H1 (cell line): Measurements from ENCODE around the gene CD7. TPM values are rescaled to one million over a fixed set of nuclear protein-coding genes. Genes with fewer than 3 reads are reported as not detected.

Experiments used
- CTCF ChIA-PET: fragments of 300-600 bp; sonication (Branson Sonifier 250); formaldehyde crosslinking; loops from one replicate; lab custom pipeline; 2021; ENCODE audit not compliant: partially characterized antibody; lab: Charles Lee
- POLR2A ChIA-PET: fragments of 300-600 bp; sonication (Branson Sonifier 250); formaldehyde crosslinking; loops from one replicate; lab custom pipeline; 2021; ENCODE audit warnings: inconsistent platforms; ENCODE audit not compliant: partially characterized antibody; lab: Charles Lee
- DNase-seq, 2 experiments: peaks; one replicate each; pipeline versions ENCODE4 v3.0.0 to v3.0.0-alpha.2; 2010 to 2022; ENCODE audit warnings: low spot score in 2 of 2, low read depth in 1 of 2, mixed read lengths in 1 of 2
- FAIRE-seq: peaks from 2 replicates; lab custom pipeline; 2011; peaks lifted over from hg19 to GRCh38; lab: Jason Lieb, UNC
- H2AFZ ChIP-seq: 2 replicates; pipeline ENCODE4 v1.8.1; 2012; ENCODE audit warnings: low read length, inconsistent platforms
- H2AK5ac ChIP-seq: 2 replicates; pipeline ENCODE4 v1.6.1; 2013; ENCODE audit warnings: low read depth, low read length
- H2BK120ac ChIP-seq: replicated peaks from 2 replicates; pipeline ENCODE3; 2013; ENCODE audit warnings: low read depth, low read length, inconsistent platforms
- H2BK12ac ChIP-seq: 2 replicates; pipeline ENCODE4 v1.6.1; 2013; ENCODE audit warnings: low read depth, low read length
- H2BK15ac ChIP-seq: 2 replicates; pipeline ENCODE4 v1.6.1; 2013; ENCODE audit warnings: low read length
- H2BK20ac ChIP-seq: 2 replicates; pipeline ENCODE4 v1.6.1; 2013; ENCODE audit warnings: low read length
- H2BK5ac ChIP-seq: 2 replicates; pipeline ENCODE4 v1.6.1; 2013; ENCODE audit warnings: low read depth, low read length
- H3K14ac ChIP-seq: 2 replicates; pipeline ENCODE4 v1.6.1; 2013; ENCODE audit warnings: inconsistent platforms; ENCODE audit not compliant: insufficient read length
- H3K18ac ChIP-seq: 2 replicates; pipeline ENCODE4 v1.6.1; 2013; ENCODE audit warnings: low read length; ENCODE audit errors: extremely low read depth
- H3K23ac ChIP-seq: 2 replicates; pipeline ENCODE4 v1.6.1; 2013; ENCODE audit warnings: inconsistent platforms; ENCODE audit not compliant: insufficient read length
- H3K23me2 ChIP-seq: 2 replicates; pipeline ENCODE4 v1.6.1; 2013; ENCODE audit warnings: low read depth, low read length
- H3K27ac ChIP-seq: 2 replicates; pipeline ENCODE4 v1.6.1; 2011; ENCODE audit warnings: low read depth, low read length, inconsistent platforms
- H3K27me3 ChIP-seq, 4 experiments: replicated peaks in 1 of 4; 1 replicate in 1 of 4; 2 replicates in 3 of 4; pipeline versions ENCODE4 v1.6.1 to v1.8.1; 2011 to 2013; ENCODE audit warnings: low read length in 3 of 4, mild to moderate bottlenecking in 3 of 4, inconsistent platforms in 2 of 4, mixed read lengths in 2 of 4, moderate library complexity in 1 of 4; ENCODE audit not compliant: control insufficient read depth in 3 of 4, insufficient read depth in 3 of 4; ENCODE audit errors: extremely low read depth in 1 of 4
- H3K36me3 ChIP-seq, 4 experiments: 2 replicates each; pipeline versions ENCODE4 v1.6.1 to v1.8.1; 2011 to 2013; ENCODE audit warnings: mild to moderate bottlenecking in 4 of 4, low read length in 3 of 4, moderate library complexity in 2 of 4, control low read depth in 1 of 4, inconsistent platforms in 1 of 4; ENCODE audit not compliant: insufficient read depth in 4 of 4, control insufficient read depth in 2 of 4
- H3K4ac ChIP-seq: replicated peaks from 2 replicates; pipeline ENCODE3; 2013; ENCODE audit warnings: low read length, low read depth, mixed read lengths, inconsistent platforms; ENCODE audit not compliant: insufficient read length
- H3K4me1 ChIP-seq, 4 experiments: replicated peaks in 1 of 4; 1 replicate in 1 of 4; 2 replicates in 3 of 4; pipeline versions ENCODE4 v1.6.1 to v1.8.1; 2011 to 2013; ENCODE audit warnings: low read length in 3 of 4, inconsistent platforms in 2 of 4, mixed read lengths in 1 of 4; ENCODE audit not compliant: insufficient read depth in 4 of 4, control insufficient read depth in 3 of 4
- H3K4me2 ChIP-seq, 2 experiments: 2 replicates each; pipeline versions ENCODE4 v1.6.1 to v1.8.1; 2011 to 2013; ENCODE audit warnings: low read depth in 2 of 2, low read length in 2 of 2, control low read depth in 1 of 2, inconsistent platforms in 1 of 2, mild to moderate bottlenecking in 1 of 2; ENCODE audit not compliant: insufficient read depth in 1 of 2
- H3K4me3 ChIP-seq, 4 experiments: fragments of 200-600, 300-600 bp in 1 of 4; sonication (generic), shearing (Covaris generic), sonication (Bioruptor Twin) in 1 of 4; 2 replicates each; pipeline versions ENCODE4 v1.5.1 to v1.8.1; 2011 to 2016; ENCODE audit warnings: low read length in 4 of 4, low read depth in 3 of 4, control low read depth in 2 of 4, inconsistent platforms in 2 of 4, mild to moderate bottlenecking in 2 of 4, mixed read lengths in 1 of 4, moderate library complexity in 1 of 4; ENCODE audit not compliant: insufficient read depth in 2 of 4; ENCODE audit errors: extremely low read depth in 1 of 4
- H3K56ac ChIP-seq: replicated peaks from 2 replicates; pipeline ENCODE3; 2013; ENCODE audit warnings: low read depth, mild to moderate bottlenecking, mixed read lengths, low read length, inconsistent platforms; ENCODE audit not compliant: insufficient read length
- H3K79me1 ChIP-seq: 2 replicates; pipeline ENCODE4 v1.6.1; 2013; ENCODE audit warnings: low read depth, low read length, control low read depth
- H3K79me2 ChIP-seq, 2 experiments: 2 replicates each; pipeline versions ENCODE4 v1.6.1 to v1.8.1; 2012 to 2013; ENCODE audit warnings: low read length in 2 of 2, mild to moderate bottlenecking in 2 of 2, inconsistent platforms in 1 of 2; ENCODE audit not compliant: insufficient read depth in 2 of 2, control insufficient read depth in 1 of 2
- H3K9ac ChIP-seq, 4 experiments: replicated peaks in 1 of 4; 1 replicate in 1 of 4; 2 replicates in 3 of 4; pipeline versions ENCODE4 v1.6.1 to v1.8.1; 2011 to 2013; ENCODE audit warnings: low read depth in 3 of 4, low read length in 3 of 4, control low read depth in 2 of 4, mild to moderate bottlenecking in 2 of 4, moderate library complexity in 2 of 4, inconsistent platforms in 1 of 4; ENCODE audit errors: extremely low read depth in 1 of 4
- H3K9me3 ChIP-seq, 2 experiments: 2 replicates each; pipeline versions ENCODE4 v1.6.1 to v1.8.1; 2012 to 2013; ENCODE audit warnings: mild to moderate bottlenecking in 2 of 2, moderate library complexity in 2 of 2, control low read depth in 1 of 2, inconsistent platforms in 1 of 2, low read depth in 1 of 2, low read length in 1 of 2, mixed read lengths in 1 of 2; ENCODE audit not compliant: insufficient read depth in 2 of 2
- H4K20me1 ChIP-seq, 2 experiments: replicated peaks in 1 of 2; 2 replicates each; pipeline versions ENCODE3 to v1.8.1; 2011 to 2013; ENCODE audit warnings: inconsistent platforms in 2 of 2, low read length in 2 of 2, mild to moderate bottlenecking in 1 of 2; ENCODE audit not compliant: insufficient read depth in 2 of 2, control insufficient read depth in 1 of 2
- H4K5ac ChIP-seq: 2 replicates; pipeline ENCODE4 v1.6.1; 2013; ENCODE audit warnings: low read length, low read depth, mixed read lengths, inconsistent platforms; ENCODE audit not compliant: insufficient read length
- H4K8ac ChIP-seq: 2 replicates; pipeline ENCODE4 v1.8.0; 2013; ENCODE audit warnings: mild to moderate bottlenecking, moderate library complexity, low read length, inconsistent platforms; ENCODE audit not compliant: insufficient read depth; ENCODE audit errors: extremely low read depth
- H4K91ac ChIP-seq: replicated peaks from 2 replicates; pipeline ENCODE3; 2013; ENCODE audit warnings: low read length, mixed read lengths, inconsistent platforms; ENCODE audit not compliant: insufficient read length
- GABPA ChIP-seq: IDR thresholded peaks from 2 replicates; pipeline ENCODE4 v1.6.1; 2011; ENCODE audit warnings: mild to moderate bottlenecking, low read length, moderate library complexity, borderline replicate concordance; ENCODE audit not compliant: insufficient read depth
- WGBS, 2 experiments: shearing (Covaris generic) in 1 of 2; methylation state at CpG; one replicate each; pipeline versions ENCODE4 v1.1.6 to v1.1.7; 2013 to 2015; ENCODE audit warnings: low lambda C conversion rate in 2 of 2, mixed read lengths in 2 of 2, inconsistent platforms in 1 of 2, low coverage in 1 of 2, missing lambda C conversion rate in 1 of 2; ENCODE audit not compliant: insufficient replicate concordance in 2 of 2, insufficient coverage in 1 of 2, insufficient read length in 1 of 2; ENCODE audit errors: extremely low coverage in 1 of 2, missing lambda C conversion rate in 1 of 2; 5-methylcytosine and 5-hydroxymethylcytosine counted together
- polyA plus RNA-seq, 7 experiments: library from polyadenylated mRNA; depleted of rRNA in 3 of 7; stranded (reverse) in 5 of 7; unstranded in 2 of 7; fragments of >200 nt in 5 of 7; fragments of 200-250 nt in 2 of 7; gene quantifications; 1 replicate in 5 of 7; 2 replicates in 1 of 7; 4 replicates in 1 of 7; pipeline versions ENCODE4 v1.2.1 to v1.2.3, GENCODE V29; 2011 to 2013; ENCODE audit warnings: missing spikeins in 2 of 7, mixed read lengths in 2 of 7
- total RNA-seq: library from RNA; stranded (reverse); fragmentation: NEBNext Ultra II Directional; extraction: Animal tissue kit (Norgen Biotek cat#: 25700); gene quantifications from 2 replicates; pipeline ENCODE4 v1.2.1, GENCODE V29; 2021
- TF ChIP-seq, protein P1 (sequence below): IDR thresholded peaks from 2 replicates; pipeline ENCODE4 v1.6.1; 2012; ENCODE audit warnings: inconsistent platforms

Gene CD7
- total and polyA plus RNA-seq, 2 of the 8 experiments (the other 6 are each of a cell fraction or from before 2014, with no cell fraction given), result 0.83 to 0.86 TPM

DNA sequence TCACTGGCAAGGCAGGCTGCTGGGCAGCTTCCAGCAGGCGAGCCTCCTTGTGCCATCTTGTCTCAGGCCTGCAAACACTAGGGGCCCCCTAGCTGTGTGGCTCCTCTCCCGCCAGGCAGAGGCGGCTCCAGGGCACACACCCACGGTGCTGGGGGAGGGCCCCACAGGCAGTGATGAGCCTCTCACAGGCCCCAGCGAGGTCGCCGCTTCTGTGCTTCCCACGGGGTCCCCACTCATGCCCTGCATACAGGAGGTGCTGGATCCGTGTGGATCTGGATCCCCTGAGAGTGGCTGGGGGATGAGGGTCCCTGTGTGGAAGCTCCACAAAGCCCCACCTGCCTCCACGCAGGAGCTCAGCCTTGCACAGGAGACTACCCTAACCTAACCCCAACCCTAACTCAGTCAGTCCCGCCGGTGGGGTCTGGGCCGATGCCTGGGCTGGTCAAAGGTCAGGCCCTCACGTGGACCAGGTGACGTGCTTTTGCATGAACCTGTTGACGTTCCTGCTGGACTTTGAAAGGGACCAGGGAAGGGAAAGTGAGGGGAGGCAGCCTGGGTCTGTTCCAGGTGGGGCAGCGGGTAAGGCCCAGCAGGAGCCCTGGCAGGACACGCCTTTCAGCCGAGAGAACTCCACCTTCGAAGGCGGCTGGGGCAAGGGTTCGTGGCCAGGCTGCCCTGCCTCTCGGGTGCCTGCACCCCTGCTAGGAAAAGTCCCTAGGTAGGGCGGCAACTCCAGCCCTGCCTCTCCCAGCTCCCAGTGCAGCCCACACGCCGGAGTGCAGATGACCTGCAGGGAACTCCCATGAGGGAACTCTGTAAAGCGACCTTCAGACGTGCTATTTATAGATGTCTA lies 11.0 kb upstream of the CD7 start:
- no peak overlapping the region; the same call in 1 of the 2 replicates for H3K18ac ChIP-seq
- no peak overlapping the region for H2AFZ ChIP-seq
- CTCF ChIA-PET, result interaction anchor here (0.9 to 1.8 kb wide), 4 partner anchors 10 to 67 kb away, joined by 3 to 4 read pairs (median 4); no protein-coding TSS in a partner anchor
- peaks cover 5% of the 10 kb centered on the region for H3K23me2 ChIP-seq
- peaks cover 0 to 27% (median 20%) of the 10 kb centered on the region in 4 experiments; a peak in 6 of 7 replicates for H3K4me1 ChIP-seq
- POLR2A ChIA-PET, result no interaction called here
- H3K14ac ChIP-seq, result no peak overlapping the region
- H4K5ac ChIP-seq, result no peak overlapping the region
- H3K56ac ChIP-seq, result no peak overlapping the region
- no peaks in the 10 kb centered on the region for H3K36me3 ChIP-seq
- no peak overlapping the region for H3K4me3 ChIP-seq
- H4K8ac ChIP-seq, result peak overlapping the region; percentile 0; the same call in 1 of the 2 replicates
- no peak overlapping the region for H4K91ac ChIP-seq
- peaks cover 0 to 3% of the 10 kb centered on the region in 2 experiments for H4K20me1 ChIP-seq
- no peaks in the 10 kb centered on the region for H3K9me3 ChIP-seq
- no peaks in the 10 kb centered on the region for H3K79me1 ChIP-seq
- TF ChIP-seq, protein P1, sequence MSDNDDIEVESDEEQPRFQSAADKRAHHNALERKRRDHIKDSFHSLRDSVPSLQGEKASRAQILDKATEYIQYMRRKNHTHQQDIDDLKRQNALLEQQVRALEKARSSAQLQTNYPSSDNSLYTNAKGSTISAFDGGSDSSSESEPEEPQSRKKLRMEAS, result no peak
- TF ChIP-seq GABPA, result 0 out of 2 replicates have a peak, but pooled peaks have one; percentile 9
- H3K27me3 ChIP-seq, result peaks cover 14 to 30% (median 26%) of the 10 kb centered on the region in 4 experiments
- no peaks in the 10 kb centered on the region for H3K79me2 ChIP-seq
- no peak overlapping the region for H2BK120ac ChIP-seq
- H2BK5ac ChIP-seq, result no peak overlapping the region
- H3K4me2 ChIP-seq, result no peak overlapping the region
- FAIRE-seq, result no peak
- H2BK20ac ChIP-seq, result no peak overlapping the region
- no peak overlapping the region for H3K9ac ChIP-seq
- H2BK12ac ChIP-seq, result peak overlapping the region; percentile 27; the same call in 1 of the 2 replicates
- H3K4ac ChIP-seq, result no peak overlapping the region
- H2BK15ac ChIP-seq, result no peak overlapping the region
- H3K27ac ChIP-seq, result no peak overlapping the region
- no peak overlapping the region for H2AK5ac ChIP-seq
- no peak overlapping the region for H3K23ac ChIP-seq
- no peak for DNase-seq
- WGBS, 2 experiments, result 71% methylated on average over 27 of the region's 28 CpGs; no CpG with 5 or more reads in 1 of the 2 experiments
